Measurements from ENCODE around the gene UGCG. TPM values are rescaled to one million over a fixed set of nuclear protein-coding genes. Genes with fewer than 3 reads are reported as not detected.

Gene UGCG
- total and polyA plus RNA-seq, 2 of the 8 experiments (the other 6 are each of a cell fraction or from before 2014, with no cell fraction given), result 14.9 to 34.0 TPM

GRCh38 chr9:111974092-111974681, 77.6 kb downstream of the UGCG start:
- no peaks in the 10 kb centered on the region for H3K79me2 ChIP-seq (ENCODE audit: control insufficient read depth in 1 of 2, insufficient read depth in 2 of 2, low read length in 2 of 2)
- H2BK20ac ChIP-seq (ENCODE audit: low read length), result no peak overlapping the region
- H3K4me1 ChIP-seq (replicated peaks in 1 of 4; ENCODE audit: control insufficient read depth in 3 of 4, insufficient read depth in 4 of 4, low read length in 3 of 4), result no peaks in the 10 kb centered on the region
- H2AK5ac ChIP-seq (ENCODE audit: low read depth, low read length), result no peak overlapping the region
- H3K27me3 ChIP-seq (replicated peaks in 1 of 4; ENCODE audit: control insufficient read depth in 3 of 4, extremely low read depth in 1 of 4, insufficient read depth in 3 of 4, low read length in 3 of 4), result no peaks in the 10 kb centered on the region
- no peak overlapping the region for H3K4me2 ChIP-seq (ENCODE audit: insufficient read depth in 1 of 2, low read depth in 2 of 2, low read length in 2 of 2)
- FAIRE-seq, result no peak
- no peaks in the 10 kb centered on the region; the same call in 1 of the 2 replicates for H3K23me2 ChIP-seq (ENCODE audit: low read depth, low read length)
- ChIA-PET CTCF (ENCODE audit: partially characterized antibody) (interaction anchor here (0.6 kb wide), 2 partner anchors 15 to 265 kb away, joined by 4 to 5 read pairs; no protein-coding TSS in a partner anchor), POLR2A (ENCODE audit: partially characterized antibody) (interaction anchor here (0.6 kb wide), 1 partner anchor 9 kb away, joined by 3 read pairs; no protein-coding TSS in a partner anchor)
- no peak overlapping the region for H2AFZ ChIP-seq (ENCODE audit: low read length)
- no peak overlapping the region for H2BK12ac ChIP-seq (ENCODE audit: low read depth, low read length)
- H3K36me3 ChIP-seq (ENCODE audit: control insufficient read depth in 2 of 4, insufficient read depth in 4 of 4, low read length in 3 of 4), result no peaks in the 10 kb centered on the region
- H2BK120ac ChIP-seq (replicated peaks; ENCODE audit: low read depth, low read length), result no peak overlapping the region
- H4K91ac ChIP-seq (replicated peaks; ENCODE audit: insufficient read length, low read length), result no peak overlapping the region
- H3K9ac ChIP-seq (replicated peaks in 1 of 4; ENCODE audit: extremely low read depth in 1 of 4, low read depth in 3 of 4, low read length in 3 of 4), result no peak overlapping the region
- DNase-seq (ENCODE audit: low read depth in 1 of 2, low spot score in 2 of 2), result no peak
- H2BK15ac ChIP-seq (ENCODE audit: low read length), result no peak overlapping the region
- 79% methylated on average over 12 of the region's 12 CpGs; no CpG with 5 or more reads in 1 of the 2 experiments for WGBS, 2 experiments (ENCODE audit: extremely low coverage in 1 of 2, insufficient coverage in 1 of 2, insufficient read length in 1 of 2, insufficient replicate concordance in 2 of 2, low coverage in 1 of 2, low lambda C conversion rate in 2 of 2, missing lambda C conversion rate in 1 of 2)
- H4K5ac ChIP-seq (ENCODE audit: insufficient read length, low read depth, low read length), result no peak overlapping the region
- H3K56ac ChIP-seq (replicated peaks; ENCODE audit: insufficient read length, low read depth, low read length), result no peak overlapping the region
- H3K79me1 ChIP-seq (ENCODE audit: low read depth, low read length), result no peaks in the 10 kb centered on the region
- no peak overlapping the region for H3K4ac ChIP-seq (replicated peaks; ENCODE audit: insufficient read length, low read depth, low read length)
- H4K20me1 ChIP-seq (replicated peaks in 1 of 2; ENCODE audit: control insufficient read depth in 1 of 2, insufficient read depth in 2 of 2, low read length in 2 of 2), result no peaks in the 10 kb centered on the region
- H3K9me3 ChIP-seq (ENCODE audit: insufficient read depth in 2 of 2, low read depth in 1 of 2, low read length in 1 of 2), result no peaks in the 10 kb centered on the region
- no peak overlapping the region for H3K27ac ChIP-seq (ENCODE audit: low read depth, low read length)
- no peak overlapping the region for H3K14ac ChIP-seq (ENCODE audit: insufficient read length)
- no peak overlapping the region for H3K4me3 ChIP-seq (ENCODE audit: extremely low read depth in 1 of 4, insufficient read depth in 2 of 4, low read depth in 3 of 4, low read length in 4 of 4)
- no peak overlapping the region for H3K18ac ChIP-seq (ENCODE audit: extremely low read depth, low read length)
- no peak overlapping the region for H3K23ac ChIP-seq (ENCODE audit: insufficient read length)
- H2BK5ac ChIP-seq (ENCODE audit: low read depth, low read length), result no peak overlapping the region
- H4K8ac ChIP-seq (ENCODE audit: extremely low read depth, insufficient read depth, low read length), result no peak overlapping the region
- TF ChIP-seq BRCA1 (IDR thresholded peaks at IDR 0.05; ENCODE audit: low read depth, low read length) (no peak), CHD2 (IDR thresholded peaks at IDR 0.05; ENCODE audit: low read length) (no peak), NANOG (IDR thresholded peaks at IDR 0.05; ENCODE audit: insufficient read depth, low read depth, low read length, poor library complexity, severe bottlenecking) (no peak), RBBP5 (IDR thresholded peaks at IDR 0.05; ENCODE audit: borderline replicate concordance, low read depth, low read length) (no peak), ZNF274 (IDR thresholded peaks at IDR 0.05; ENCODE audit: borderline replicate concordance, extremely low read depth, low read length) (no peak), MAFK (IDR thresholded peaks at IDR 0.05; ENCODE audit: low read depth, low read length) (no peak), JUND (IDR thresholded peaks at IDR 0.05; ENCODE audit: low read length) (no peak), BCL11A (IDR thresholded peaks at IDR 0.05; ENCODE audit: low read depth in 2 of 2, low read length in 2 of 2) (no peak), TAF1 (IDR thresholded peaks at IDR 0.05; ENCODE audit: low read depth, low read length) (no peak), JUN (IDR thresholded peaks at IDR 0.05; ENCODE audit: low read depth, low read length) (no peak), TAF7 (optimal IDR thresholded peaks at IDR 0.05; ENCODE audit: borderline replicate concordance, low read depth, low read length) (no peak), POU5F1 (IDR thresholded peaks at IDR 0.05; ENCODE audit: low read depth, low read length) (no peak), RXRA (IDR thresholded peaks at IDR 0.05; ENCODE audit: insufficient read depth, low read depth, low read length) (no peak), SIRT6 (IDR thresholded peaks at IDR 0.05; ENCODE audit: low read length) (no peak), SUZ12 (IDR thresholded peaks at IDR 0.05; ENCODE audit: low read length) (no peak)

All from H1 (cell line).